HepG2 (cell line): ENCODE results near the gene SLC1A5. TPM values are rescaled to one million over a fixed set of nuclear protein-coding genes. Genes with fewer than 3 reads are reported as not detected.

Experiments
- ETV6 ChIP-seq: sonication (generic); formaldehyde crosslinking; conservative IDR thresholded peaks from 2 replicates; pipeline ENCODE4 v1.4.0; 2020; ENCODE audit warnings: missing genetic modification reagents
- GABPA ChIP-seq, 2 experiments: IDR thresholded peaks; 2 replicates each; pipeline ENCODE4 v1.6.1; 2011 to 2016; ENCODE audit warnings: low read depth in 2 of 2, low read length in 1 of 2, missing biosample characterization in 1 of 2, missing genetic modification characterization in 1 of 2
- HES4 ChIP-seq: sonication (generic); formaldehyde crosslinking; IDR thresholded peaks from 2 replicates; pipeline ENCODE4 v1.9.0; 2021; ENCODE audit warnings: mild to moderate bottlenecking, missing genetic modification reagents, borderline replicate concordance
- RNF219 ChIP-seq: sonication (generic); formaldehyde crosslinking; IDR thresholded peaks from 2 replicates; pipeline ENCODE4 v1.5.0; 2020; ENCODE audit warnings: mild to moderate bottlenecking, missing genetic modification reagents
- SIN3A ChIP-seq: IDR thresholded peaks from 2 replicates; pipeline ENCODE4 v1.6.1; 2011; ENCODE audit warnings: low read depth, mild to moderate bottlenecking, control low read depth, low read length, borderline replicate concordance
- TFAP4 ChIP-seq: sonication (generic); IDR thresholded peaks from 2 replicates; pipeline ENCODE4 v1.6.1; 2016; ENCODE audit warnings: low read depth, borderline replicate concordance
- ZBTB37 ChIP-seq: sonication (generic); formaldehyde crosslinking; IDR thresholded peaks from 2 replicates; pipeline ENCODE4 v1.4.0; 2020; ENCODE audit warnings: mild to moderate bottlenecking, missing genetic modification reagents
- ZHX1 ChIP-seq: sonication (generic); formaldehyde crosslinking; IDR thresholded peaks from 2 replicates; pipeline ENCODE4 v1.8.1; 2022; ENCODE audit warnings: low read depth, mild to moderate bottlenecking, missing genetic modification reagents
- ZMYM4 ChIP-seq: sonication (generic); formaldehyde crosslinking; IDR thresholded peaks from 2 replicates; pipeline ENCODE4 v1.8.1; 2023; ENCODE audit warnings: mild to moderate bottlenecking, missing genetic modification reagents
- ZNF407 ChIP-seq: sonication (generic); formaldehyde crosslinking; IDR thresholded peaks from one replicate; pipeline ENCODE4 v1.5.1; 2020; ENCODE audit warnings: mild to moderate bottlenecking, missing genetic modification reagents; ENCODE audit errors: not compliant biosample characterization
- ZNF879 ChIP-seq: sonication (generic); formaldehyde crosslinking; IDR thresholded peaks from 2 replicates; pipeline ENCODE4 v1.8.1; 2023; ENCODE audit warnings: missing genetic modification reagents
- polyA plus RNA-seq, 8 experiments: library from polyadenylated mRNA; depleted of rRNA in 3 of 8; stranded (reverse) in 7 of 8; unstranded in 1 of 8; fragments of >200 nt; fragmentation: Illumina TruSeq in 4 of 8; extraction: Trizol in 4 of 8; gene quantifications; 2 replicates each; pipeline versions ENCODE4 v1.2.1 to v1.2.3, GENCODE V29; 2011 to 2016; ENCODE audit warnings: low read depth in 4 of 8, missing spikeins in 1 of 8, mixed read lengths in 1 of 8; ENCODE audit not compliant: insufficient read depth in 1 of 8
- total RNA-seq, 5 experiments: library from RNA; depleted of rRNA; stranded (reverse); fragments of >200 nt; fragmentation: Illumina TruSeq; extraction: Trizol; gene quantifications; 2 replicates each; pipeline ENCODE4 v1.2.3, GENCODE V29; 2016; ENCODE audit warnings: low read depth in 1 of 5

Gene SLC1A5
- total and polyA plus RNA-seq, 2 of the 13 experiments (the other 11 are each of a cell fraction or from before 2014, with no cell fraction given), result 120 to 159 TPM

- TF ChIP-seq RNF219 (CRISPR knock-in tag) (no peak), ZHX1 (CRISPR knock-in tag) (0 out of 2 replicates have a peak, but pooled peaks have one; percentile 67), TFAP4 (peak; percentile 94), ETV6 (CRISPR knock-in tag) (peak; percentile 96), ZBTB37 (CRISPR knock-in tag) (0 out of 2 replicates have a peak, but pooled peaks have one; percentile 25), ZNF407 (CRISPR knock-in tag) (no peak), ZNF879 (no peak), ZMYM4 (no peak), HES4 (peak; percentile 61; the same call in 1 of the 2 replicates), GABPA (IDR thresholded peaks at IDR 0.05; ENCODE audit: low read depth, low read length) (no peak), GABPA (CRISPR knock-in tag; IDR thresholded peaks at IDR 0.05; ENCODE audit: low read depth) (peak; percentile 29; the same call in 1 of the 2 replicates), SIN3A (peak; percentile 82; the same call in 1 of the 2 replicates)
Observed at GRCh38 chr19:46786236-46787039, 2.0 kb downstream of the SLC1A5 start (continued).
